ENCODE results near the gene OR4N5.

- TF ChIP-seq CTCF (IDR thresholded peaks at IDR 0.05; ENCODE audit: poor library complexity, severe bottlenecking) = no peak
- TF ChIP-seq SMC3 (conservative IDR thresholded peaks at IDR 0.05; ENCODE audit: poor library complexity) = no peak
- no peak for TF ChIP-seq RAD21 (conservative IDR thresholded peaks at IDR 0.05)
These were observed 41.9 kb downstream of the OR4N5 start for GRCh38 chr14:20180486-20180885.
